ENCODE measurements around the gene GPAT2.
"Not testable (repeated sequence)": the region's sequence is repeated elsewhere in the genome, so short reads cannot be mapped to it uniquely, and the experiment has no call there.

GPAT2 gene

DNA sequence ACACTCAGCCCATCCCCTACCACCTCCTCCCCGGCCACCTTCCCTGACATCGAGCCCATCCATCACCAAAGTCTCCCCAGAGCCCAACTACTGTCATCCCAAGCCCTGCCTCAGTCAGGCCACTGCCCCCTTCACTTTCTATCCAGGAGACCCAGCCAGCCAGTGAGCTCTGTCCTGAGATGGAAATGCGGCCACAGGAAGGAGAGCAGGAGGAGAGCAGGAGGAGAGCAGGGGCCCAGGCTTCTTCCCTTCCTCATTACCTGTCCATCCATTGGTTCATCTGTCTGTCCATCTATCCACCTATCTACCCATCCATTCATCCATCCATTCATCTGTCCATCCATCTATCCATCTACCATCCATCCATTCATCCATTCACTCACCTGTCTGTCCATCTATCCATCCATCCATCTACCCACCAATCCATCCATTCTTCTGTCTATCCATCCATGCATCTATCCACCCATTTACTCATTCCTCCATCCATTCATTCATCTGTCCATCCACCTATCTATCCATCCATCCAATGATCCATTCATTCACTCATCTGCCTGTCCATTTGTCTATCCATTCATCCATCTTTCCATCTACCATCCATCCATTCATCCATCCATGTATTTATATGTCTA, 29.4 kb upstream of the GPAT2 start:
- FAIRE-seq, result not testable (repeated sequence)

DNA sequence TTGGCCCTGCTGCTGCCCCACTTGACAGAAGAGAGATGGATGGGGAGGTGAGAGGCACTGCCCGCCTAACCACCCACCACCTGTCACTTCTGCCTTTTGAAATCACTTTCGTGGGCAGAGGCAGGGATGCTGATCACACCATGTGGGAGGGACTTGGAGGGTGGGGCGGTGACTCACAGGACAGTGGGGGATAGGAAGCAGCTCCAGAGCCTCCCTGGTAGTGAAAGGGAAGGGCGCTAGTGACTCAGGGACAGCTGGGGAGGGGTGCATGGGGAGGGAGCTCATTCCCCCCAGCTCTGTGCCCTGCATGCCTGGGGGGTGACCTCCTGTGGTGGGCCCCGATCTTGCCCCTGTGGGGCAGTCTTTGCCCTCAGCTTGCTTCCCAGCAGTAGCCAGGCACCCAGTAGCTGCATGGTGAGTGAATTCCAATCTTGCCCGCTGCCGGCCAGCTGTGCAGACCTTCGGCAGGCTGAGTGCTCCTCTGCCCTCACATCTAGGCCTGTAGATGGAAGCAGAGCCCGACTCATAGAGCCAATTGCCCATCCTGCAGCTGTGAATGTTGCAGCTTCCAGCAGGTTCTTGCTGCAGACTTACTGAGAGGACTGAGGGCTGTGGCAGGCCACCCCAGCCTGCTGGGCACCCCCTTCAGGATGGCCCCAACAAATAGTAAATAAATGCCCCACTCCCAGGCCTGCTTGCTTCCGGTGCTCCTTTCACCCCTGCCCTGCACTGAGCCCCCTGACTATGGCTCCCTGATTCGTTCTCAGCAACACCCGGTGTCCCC, 28.6 kb upstream of the GPAT2 start:
- FAIRE-seq, result not testable (repeated sequence)

DNA sequence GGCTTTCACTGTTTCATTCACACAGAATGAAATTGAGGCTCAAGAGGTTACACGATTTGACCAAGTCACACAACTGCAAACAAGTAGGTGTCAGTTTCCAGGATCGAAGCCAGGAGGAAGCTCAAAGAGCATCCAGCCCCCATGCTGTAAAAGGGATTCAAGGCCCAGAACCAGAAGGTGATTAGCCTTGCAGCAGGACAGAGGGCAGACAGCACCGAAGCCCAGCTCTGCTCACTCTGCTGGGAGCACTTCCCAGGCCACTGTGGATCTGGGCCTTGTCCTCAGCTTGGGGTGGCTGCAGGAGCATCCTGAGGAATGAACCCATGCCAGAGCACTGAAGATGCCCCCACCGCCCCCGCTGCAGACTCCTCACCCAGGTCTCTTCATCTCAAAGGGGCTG, 27.8 kb upstream of the GPAT2 start:
- FAIRE-seq, result not testable (repeated sequence)

DNA sequence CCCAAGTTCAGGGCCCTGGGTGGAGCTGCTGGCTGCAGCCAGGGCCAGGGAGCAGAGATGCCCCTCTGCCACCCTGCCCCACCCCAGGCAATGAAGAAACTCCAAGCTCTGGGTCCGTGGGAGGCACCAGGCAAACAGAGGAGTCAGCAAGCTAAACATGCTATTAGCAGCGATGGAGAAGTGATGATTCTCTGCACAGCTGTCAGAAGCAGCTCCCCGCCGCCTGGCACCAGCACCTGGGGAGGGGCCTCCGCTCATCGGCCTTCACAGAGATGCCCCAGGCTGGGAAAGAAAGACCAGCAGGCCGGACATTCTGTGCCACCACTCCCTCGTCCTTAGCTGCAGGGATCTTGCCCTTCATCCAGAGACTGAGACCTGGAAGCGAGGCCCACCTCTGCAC, 27.2 kb upstream of the GPAT2 start:
- not testable (repeated sequence) for FAIRE-seq

GRCh38 chr2:96061197-96061817, 26.6 kb upstream of the GPAT2 start:
- not testable (repeated sequence) for FAIRE-seq

- not testable (repeated sequence) for FAIRE-seq
Observed at GRCh38 chr2:96060325-96060724, 25.6 kb upstream of the GPAT2 start.

GRCh38 chr2:96059443-96059842, 24.7 kb upstream of the GPAT2 start:
- not testable (repeated sequence) for FAIRE-seq

- FAIRE-seq, result not testable (repeated sequence)
Observed at GRCh38 chr2:96055830-96056229, 21.1 kb upstream of the GPAT2 start.

DNA sequence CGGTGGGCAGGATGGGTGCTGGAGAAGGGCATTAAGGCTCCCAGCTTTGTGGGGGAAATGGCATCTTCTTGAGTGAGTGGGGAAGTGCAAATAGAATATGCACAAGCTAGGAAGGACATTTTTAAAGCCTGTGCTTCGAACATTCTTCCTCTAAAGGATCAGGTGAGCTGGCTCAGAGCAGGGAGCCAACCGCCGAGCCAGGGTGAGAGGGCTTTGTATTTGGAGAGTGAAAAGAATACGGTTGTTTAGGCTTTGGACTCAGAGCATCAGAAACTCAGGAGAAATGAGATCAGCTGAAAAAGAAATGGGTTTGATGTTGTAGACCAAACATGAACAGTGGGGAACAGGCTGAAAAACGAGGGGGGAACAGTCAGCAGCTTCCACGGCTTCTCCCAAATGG, 19.8 kb upstream of the GPAT2 start:
- not testable (repeated sequence) for FAIRE-seq

DNA sequence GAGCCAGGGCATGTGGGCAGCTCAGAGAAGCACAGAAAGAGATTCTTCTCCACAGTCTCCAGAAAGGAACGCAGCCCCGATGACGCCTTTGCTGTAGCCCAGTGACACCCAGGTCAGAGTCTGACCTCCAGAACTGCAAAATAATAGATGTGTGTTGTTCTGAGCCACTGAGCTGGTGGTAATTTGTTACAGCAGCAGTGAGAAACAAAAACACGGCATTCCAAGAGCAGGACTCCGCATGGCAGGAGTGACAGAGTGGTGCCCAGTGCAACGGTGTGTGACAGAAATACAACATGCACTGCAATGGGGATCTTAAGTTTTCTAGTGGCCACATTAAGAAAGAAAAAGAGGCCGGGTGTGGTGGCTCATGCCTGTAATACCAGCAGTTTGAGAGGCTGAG, 18.7 kb upstream of the GPAT2 start:
- FAIRE-seq, result not testable (repeated sequence)

DNA sequence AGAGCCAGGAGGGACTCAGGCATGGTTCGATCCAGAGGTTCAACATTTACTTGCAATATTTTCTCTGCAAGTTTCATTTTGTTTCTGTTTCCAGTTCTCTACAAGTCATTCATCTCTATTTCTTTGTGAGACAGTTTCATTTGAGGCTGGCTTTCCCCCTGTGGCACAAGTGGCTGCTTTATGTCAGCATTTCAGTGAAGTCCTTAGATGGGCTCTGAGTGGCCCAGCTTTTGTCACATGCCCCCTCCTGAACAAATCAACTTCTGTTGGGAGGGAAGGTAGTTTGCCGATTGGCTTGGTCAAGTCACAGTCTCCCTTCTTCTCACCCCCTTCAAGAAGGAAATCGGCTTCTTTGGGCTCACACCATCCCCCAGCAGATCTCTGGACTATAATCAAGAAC, 17.9 kb upstream of the GPAT2 start:
- not testable (repeated sequence) for FAIRE-seq

DNA sequence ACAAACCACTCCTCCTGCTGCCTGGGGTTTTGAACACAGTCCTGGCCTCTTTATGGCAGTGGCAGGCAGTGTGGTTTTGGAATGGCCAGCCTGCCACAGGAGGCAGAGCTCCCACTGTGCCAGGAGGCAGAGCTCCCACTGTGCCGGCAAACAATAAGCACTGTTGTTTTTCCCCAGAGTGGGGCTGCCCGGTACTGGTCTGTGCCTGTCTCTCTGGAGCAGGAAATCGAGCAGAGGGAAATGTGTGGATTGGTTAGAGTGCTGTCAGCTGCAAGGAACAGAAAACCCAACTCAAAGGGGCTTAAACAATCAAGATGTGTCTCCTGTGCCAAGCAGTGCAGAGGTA, 15.2 kb upstream of the GPAT2 start:
- FAIRE-seq, result not testable (repeated sequence)

GRCh38 chr2:96049049-96049916, 14.6 kb upstream of the GPAT2 start:
- not testable (repeated sequence) for FAIRE-seq

- not testable (repeated sequence) for FAIRE-seq
Observed at GRCh38 chr2:96035554-96035953, 838 bp upstream of the GPAT2 start.

DNA sequence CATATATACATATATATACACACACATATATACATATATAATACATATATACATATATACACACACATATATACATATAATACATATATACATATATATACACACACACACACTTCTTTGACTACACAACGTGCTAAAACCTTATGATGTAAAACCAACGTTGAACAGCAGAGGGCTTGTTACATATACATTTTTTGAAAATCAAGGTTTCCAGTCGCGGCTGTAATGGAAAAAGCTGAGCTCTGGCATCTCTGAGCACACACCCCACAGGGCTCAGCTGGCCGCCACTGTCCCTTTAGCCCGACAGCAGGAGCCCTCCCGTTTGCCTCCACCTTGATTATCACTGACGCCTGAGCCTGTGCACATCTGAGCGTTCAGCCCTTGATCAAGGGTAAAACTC, 719 bp downstream of the GPAT2 start:
- FAIRE-seq, result not testable (repeated sequence)

DNA sequence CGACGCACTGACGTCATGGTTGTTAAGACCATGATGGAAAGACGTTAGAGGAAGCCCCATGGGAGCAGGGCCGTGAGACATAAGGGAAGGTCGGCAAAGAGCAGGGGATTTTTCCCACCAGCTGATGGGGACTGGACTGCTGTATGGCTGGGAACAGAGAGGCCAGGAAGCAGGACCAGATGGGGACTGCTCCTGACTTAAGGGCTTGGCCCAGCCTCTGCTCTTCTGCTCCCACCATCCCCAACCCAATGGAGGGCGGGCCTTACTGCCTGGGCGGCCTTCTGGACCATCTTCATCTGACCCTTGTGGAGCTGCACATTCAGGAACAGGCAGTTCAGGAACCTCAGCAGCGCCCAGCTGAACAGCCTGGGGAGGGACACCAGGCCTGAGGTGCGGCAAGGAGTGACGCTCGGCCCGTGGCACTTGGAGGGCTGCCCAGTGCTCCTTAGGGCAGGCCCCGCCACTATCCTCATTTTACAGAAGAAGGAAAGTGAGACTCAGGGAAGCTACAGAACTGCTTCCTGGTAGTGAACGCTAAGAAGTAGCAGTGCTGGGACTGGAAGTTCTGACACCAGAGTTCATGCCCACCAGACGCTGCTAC, 6.9 kb downstream of the GPAT2 start:
- FAIRE-seq, result not testable (repeated sequence)

- not testable (repeated sequence) for FAIRE-seq
Observed at GRCh38 chr2:96025755-96026154, 9.0 kb downstream of the GPAT2 start.

- FAIRE-seq, result no peak
Observed at GRCh38 chr2:96025194-96025492, 9.6 kb downstream of the GPAT2 start.

DNA sequence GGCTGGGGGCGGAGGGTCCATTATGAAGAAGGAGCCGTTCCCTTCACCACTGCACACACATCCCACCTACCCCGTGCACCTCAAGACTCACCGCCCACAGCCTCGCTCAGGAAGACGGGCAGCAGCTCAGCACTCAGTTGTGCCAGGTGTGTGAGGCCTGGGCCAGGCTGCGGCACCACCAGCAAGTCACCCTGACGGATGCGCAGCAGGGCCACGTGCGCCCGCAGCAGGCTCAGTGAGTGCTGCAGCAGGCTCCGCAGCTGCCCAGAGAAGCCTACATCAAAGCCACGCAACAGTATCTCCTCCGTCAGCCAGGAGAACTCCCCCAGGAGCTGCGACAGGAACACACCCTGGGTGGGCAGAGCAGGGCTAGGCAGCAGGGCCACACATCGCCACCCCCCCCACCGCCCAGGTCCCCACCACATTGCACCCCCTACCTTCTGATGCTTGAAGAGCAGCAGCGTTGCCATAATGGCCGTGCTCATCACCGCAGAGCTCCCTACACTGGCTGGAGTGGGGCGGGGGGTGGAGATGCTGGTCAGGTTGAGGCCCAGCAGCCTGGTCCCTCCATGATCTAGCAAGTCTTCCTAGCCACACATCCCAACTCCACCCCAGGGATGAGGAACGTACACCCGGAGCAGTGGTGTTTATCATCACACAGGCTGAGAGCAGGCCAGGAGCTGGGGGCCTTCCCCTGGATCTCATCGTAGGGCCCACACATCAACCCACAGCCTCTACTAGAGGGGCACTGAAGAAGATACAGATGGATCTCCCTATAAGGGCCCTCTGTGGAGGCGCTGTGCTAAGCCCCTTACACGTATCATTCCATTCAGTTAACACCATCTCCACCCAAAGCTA, 10.2 kb downstream of the GPAT2 start:
- no peak for FAIRE-seq

DNA sequence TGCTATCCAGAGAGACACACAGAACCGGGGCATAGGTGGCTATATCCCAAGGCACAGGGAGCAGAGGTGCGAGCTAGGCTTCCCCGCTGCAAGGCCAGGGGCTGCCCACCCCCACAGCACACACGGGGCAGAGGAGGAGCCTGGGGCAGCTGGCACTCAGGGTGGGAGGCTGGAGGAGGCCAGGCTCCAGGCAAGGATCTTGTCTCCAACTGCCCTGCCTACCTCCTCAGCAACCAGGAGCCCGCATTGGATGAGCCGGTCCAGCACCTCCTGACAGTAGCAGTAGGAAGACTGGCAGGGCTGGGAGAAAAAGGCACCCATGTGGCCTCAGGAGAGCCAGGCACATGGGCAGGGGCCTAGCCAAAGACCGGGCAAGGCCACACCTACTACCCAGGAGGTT, 11.0 kb downstream of the GPAT2 start:
- not testable (repeated sequence) for FAIRE-seq

DNA sequence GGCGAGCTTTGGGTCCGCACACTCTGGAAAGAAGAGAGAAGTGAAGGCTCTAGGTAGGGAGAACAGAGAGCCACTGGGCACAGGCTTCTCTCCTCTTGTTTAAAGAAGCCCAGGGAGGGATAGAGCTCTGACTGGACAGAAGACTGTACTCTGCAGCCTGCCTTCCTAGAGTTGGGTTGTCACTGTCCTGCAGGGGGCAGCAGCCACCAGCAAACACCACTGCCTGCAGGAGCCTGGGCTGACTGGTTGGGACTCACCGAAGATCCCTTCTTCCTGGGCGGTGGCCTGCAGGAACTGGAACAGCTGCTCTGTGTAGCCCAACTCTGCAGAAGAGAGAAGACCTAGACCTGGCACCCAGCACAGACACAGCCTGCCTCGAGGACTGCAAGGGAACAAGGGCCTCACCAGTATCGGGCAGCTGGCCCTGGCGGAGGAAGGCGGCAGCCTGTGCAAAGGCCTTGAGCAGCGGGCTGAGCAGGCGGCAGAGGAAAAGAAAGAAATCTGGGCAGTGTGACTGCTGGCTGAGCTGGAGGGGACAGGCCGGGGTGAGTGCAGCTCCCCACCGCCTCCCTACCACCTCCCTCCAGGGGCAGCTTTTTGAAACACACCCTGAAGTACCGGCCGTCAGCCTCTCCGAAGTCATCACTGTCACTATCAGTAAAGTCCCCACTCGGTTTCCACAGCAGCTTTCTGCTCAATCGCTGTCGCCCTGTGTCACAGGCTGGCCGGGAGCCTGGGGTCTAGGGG, 11.8 kb downstream of the GPAT2 start:
- not testable (repeated sequence) for FAIRE-seq

All from colon (tissue), 2 donors.